ENCODE data around the gene HMGCS2. TPM values are rescaled to one million over a fixed set of nuclear protein-coding genes. Genes with fewer than 3 reads are reported as not detected.

The HMGCS2 gene
- polyA plus RNA-seq, 1 of the 3 experiments (the other 2 are of a cell fraction): not detected

DNA sequence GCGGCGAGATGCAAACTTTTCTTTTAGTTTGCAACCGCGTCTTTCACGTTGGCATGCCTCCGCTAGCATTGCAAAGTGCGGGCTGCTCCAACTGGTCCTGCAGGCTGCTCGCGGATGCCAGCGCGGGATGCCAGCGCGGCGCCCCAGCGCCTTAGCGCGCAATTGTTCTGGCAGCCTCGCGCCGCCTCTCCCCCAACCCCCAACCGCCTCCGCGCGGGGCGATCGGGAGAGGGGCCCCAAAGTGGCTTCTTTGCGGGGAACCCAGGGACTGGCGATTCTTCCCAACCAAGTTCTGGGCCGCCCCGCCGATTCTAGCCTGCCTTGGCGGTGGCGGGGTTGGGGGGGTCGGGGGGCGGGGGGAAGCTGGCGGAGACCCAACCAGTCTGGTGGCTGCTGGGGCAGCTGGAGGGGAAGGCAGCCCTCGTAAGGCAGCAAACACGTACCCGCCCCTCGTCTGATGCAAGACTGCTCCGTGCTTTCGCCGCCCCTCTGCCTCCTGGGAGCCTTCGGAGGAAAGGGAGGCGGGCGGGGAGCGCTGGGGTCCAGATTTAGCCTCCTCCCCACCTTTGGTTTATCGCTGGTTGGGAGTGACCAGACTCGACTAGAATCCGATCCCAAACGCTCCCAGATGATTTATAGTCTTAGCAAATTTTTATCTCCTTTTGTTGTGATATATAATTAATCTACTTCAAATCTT is 56.2 kb downstream of the HMGCS2 start:
- Histone ChIP-seq H3K4me1 (ENCODE audit: control insufficient read depth in 1 of 2, insufficient read depth in 2 of 2, low read depth in 1 of 2, low read length in 1 of 2) (peaks cover 17 to 21% of the 10 kb centered on the region in 2 experiments; a peak in 1 of 4 replicates), H3K79me2 (ENCODE audit: insufficient read depth) (peaks cover 22% of the 10 kb centered on the region), H3F3A (replicated peaks; ENCODE audit: insufficient read depth) (peaks cover 3% of the 10 kb centered on the region), H3K9ac (peak overlapping the region; percentile 83), H3K36me3 (replicated peaks in 1 of 2; ENCODE audit: control insufficient read depth in 1 of 2, insufficient read depth in 2 of 2, low read length in 1 of 2) (no peaks in the 10 kb centered on the region), H4K20me1 (ENCODE audit: insufficient read depth) (no peaks in the 10 kb centered on the region), H3K27me3 (ENCODE audit: insufficient read depth) (peaks cover 13% of the 10 kb centered on the region), H3K4me3 (ENCODE audit: low read depth in 2 of 2, low read length in 1 of 2) (peak overlapping the region; percentile 93 to 99), H3K9me3 (no peaks in the 10 kb centered on the region), H3K4me2 (peak overlapping the region; percentile 91), H2AFZ (ENCODE audit: low read depth) (peak overlapping the region; percentile 99), H3K9me2 (no peaks in the 10 kb centered on the region), H3K27ac (ENCODE audit: low read depth in 2 of 2, low read length in 1 of 2) (peak overlapping the region; percentile 63 to 87)
- ChIA-PET CTCF (interaction anchor here (1.0 to 2.3 kb wide), 5 partner anchors 15 to 101 kb away, joined by 3 to 8 read pairs (median 3); no protein-coding TSS in a partner anchor), POLR2A (interaction anchor here (1.2 to 1.8 kb wide), 3 partner anchors 14 to 65 kb away, joined by 4 to 7 read pairs (median 5); partner anchors contain the start of gene ZNF697)
- DNase-seq: peak; percentile 90
- under 1% methylated on average over 40 of the region's 51 CpGs for WGBS (ENCODE audit: low lambda C conversion rate)
- TF ChIP-seq NFIC (IDR thresholded peaks at IDR 0.05; ENCODE audit: borderline replicate concordance): peak; percentile 13; the same call in 1 of the 2 replicates
- TF ChIP-seq REST (IDR thresholded peaks at IDR 0.05; ENCODE audit: low read depth, low read length): 0 out of 2 replicates have a peak, but pooled peaks have one; percentile 43
- no peak for TF ChIP-seq RFX5 (IDR thresholded peaks at IDR 0.05; ENCODE audit: low read length)
- no peak for TF ChIP-seq RXRA (IDR thresholded peaks at IDR 0.05; ENCODE audit: borderline replicate concordance, low read depth)
- TF ChIP-seq CHD2 (IDR thresholded peaks at IDR 0.05; ENCODE audit: low read length, partially characterized antibody): peak; percentile 27
- TF ChIP-seq MEF2A (IDR thresholded peaks at IDR 0.05; ENCODE audit: borderline replicate concordance, low read depth): no peak
- TF ChIP-seq MAX (IDR thresholded peaks at IDR 0.05; ENCODE audit: low read depth): peak; percentile 82
- TF ChIP-seq, protein P1, sequence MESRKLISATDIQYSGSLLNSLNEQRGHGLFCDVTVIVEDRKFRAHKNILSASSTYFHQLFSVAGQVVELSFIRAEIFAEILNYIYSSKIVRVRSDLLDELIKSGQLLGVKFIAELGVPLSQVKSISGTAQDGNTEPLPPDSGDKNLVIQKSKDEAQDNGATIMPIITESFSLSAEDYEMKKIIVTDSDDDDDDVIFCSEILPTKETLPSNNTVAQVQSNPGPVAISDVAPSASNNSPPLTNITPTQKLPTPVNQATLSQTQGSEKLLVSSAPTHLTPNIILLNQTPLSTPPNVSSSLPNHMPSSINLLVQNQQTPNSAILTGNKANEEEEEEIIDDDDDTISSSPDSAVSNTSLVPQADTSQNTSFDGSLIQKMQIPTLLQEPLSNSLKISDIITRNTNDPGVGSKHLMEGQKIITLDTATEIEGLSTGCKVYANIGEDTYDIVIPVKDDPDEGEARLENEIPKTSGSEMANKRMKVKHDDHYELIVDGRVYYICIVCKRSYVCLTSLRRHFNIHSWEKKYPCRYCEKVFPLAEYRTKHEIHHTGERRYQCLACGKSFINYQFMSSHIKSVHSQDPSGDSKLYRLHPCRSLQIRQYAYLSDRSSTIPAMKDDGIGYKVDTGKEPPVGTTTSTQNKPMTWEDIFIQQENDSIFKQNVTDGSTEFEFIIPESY (IDR thresholded peaks at IDR 0.05; ENCODE audit: borderline replicate concordance, low read depth): no peak
- TF ChIP-seq, protein P2, sequence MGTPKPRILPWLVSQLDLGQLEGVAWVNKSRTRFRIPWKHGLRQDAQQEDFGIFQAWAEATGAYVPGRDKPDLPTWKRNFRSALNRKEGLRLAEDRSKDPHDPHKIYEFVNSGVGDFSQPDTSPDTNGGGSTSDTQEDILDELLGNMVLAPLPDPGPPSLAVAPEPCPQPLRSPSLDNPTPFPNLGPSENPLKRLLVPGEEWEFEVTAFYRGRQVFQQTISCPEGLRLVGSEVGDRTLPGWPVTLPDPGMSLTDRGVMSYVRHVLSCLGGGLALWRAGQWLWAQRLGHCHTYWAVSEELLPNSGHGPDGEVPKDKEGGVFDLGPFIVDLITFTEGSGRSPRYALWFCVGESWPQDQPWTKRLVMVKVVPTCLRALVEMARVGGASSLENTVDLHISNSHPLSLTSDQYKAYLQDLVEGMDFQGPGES (IDR thresholded peaks at IDR 0.05; ENCODE audit: low read depth, low read length): no peak
- TF ChIP-seq EZH2phosphoT487 (IDR thresholded peaks at IDR 0.05; ENCODE audit: borderline replicate concordance, low read depth): no peak
- no peak; the same call in 1 of the 2 replicates for TF ChIP-seq SIN3A (IDR thresholded peaks at IDR 0.05; ENCODE audit: borderline replicate concordance, low read depth, low read length)
- peak; percentile 50 for TF ChIP-seq TAF1 (IDR thresholded peaks at IDR 0.05; ENCODE audit: borderline replicate concordance, low read depth, low read length)
- peak; percentile 30; the same call in 1 of the 2 replicates for TF ChIP-seq MXI1 (IDR thresholded peaks at IDR 0.05; ENCODE audit: low read depth, low read length)
- no peak for TF ChIP-seq JUND (IDR thresholded peaks at IDR 0.05)
- peak; percentile 40; the same call in 1 of the 2 replicates for TF ChIP-seq POLR2AphosphoS5 (IDR thresholded peaks at IDR 0.05; ENCODE audit: low read depth, low read length)
- no peak for TF ChIP-seq TCF12 (IDR thresholded peaks at IDR 0.05)

Measured in SK-N-SH (cell line).